H9 (cell line): Measurements from ENCODE around the gene SH3GL2. TPM values are rescaled to one million over a fixed set of nuclear protein-coding genes. Genes with fewer than 3 reads are reported as not detected.

Experiments used
- DNase-seq: peaks from one replicate; pipeline ENCODE4 v3.0.0-alpha.2; 2017
- H2AFZ ChIP-seq: one replicate; pipeline ENCODE4 v1.6.1; 2013; ENCODE audit warnings: mild to moderate bottlenecking, low read length, control low read depth, moderate library complexity
- H2AK5ac ChIP-seq: 2 replicates; pipeline ENCODE4 v1.6.1; 2013; ENCODE audit warnings: low read length, control low read depth, mixed read lengths; ENCODE audit not compliant: insufficient read length
- H2BK120ac ChIP-seq: one replicate; pipeline ENCODE4 v1.6.1; 2013; ENCODE audit warnings: low read depth, mild to moderate bottlenecking, low read length, control low read depth, inconsistent platforms; ENCODE audit not compliant: poor library complexity, severe bottlenecking
- H2BK12ac ChIP-seq: 2 replicates; pipeline ENCODE4 v1.6.1; 2013; ENCODE audit warnings: low read length, control low read depth, mixed read lengths, low read depth; ENCODE audit not compliant: insufficient read length
- H2BK15ac ChIP-seq: 2 replicates; pipeline ENCODE4 v1.6.1; 2013; ENCODE audit warnings: low read depth, low read length, control low read depth
- H2BK20ac ChIP-seq: one replicate; pipeline ENCODE4 v1.6.1; 2013; ENCODE audit warnings: low read depth, mild to moderate bottlenecking, low read length, control low read depth, inconsistent platforms; ENCODE audit not compliant: poor library complexity, severe bottlenecking
- H2BK5ac ChIP-seq: 2 replicates; pipeline ENCODE4 v1.6.1; 2013; ENCODE audit warnings: low read length, control low read depth, mixed read lengths; ENCODE audit not compliant: insufficient read length
- H3K14ac ChIP-seq: 2 replicates; pipeline ENCODE4 v1.6.1; 2013; ENCODE audit warnings: low read length, control low read depth; ENCODE audit not compliant: insufficient read depth
- H3K18ac ChIP-seq: 2 replicates; pipeline ENCODE4 v1.6.1; 2013; ENCODE audit warnings: low read depth, mild to moderate bottlenecking, mixed read lengths, low read length, control low read depth; ENCODE audit not compliant: insufficient read length
- H3K23ac ChIP-seq: 2 replicates; pipeline ENCODE4 v1.6.1; 2013; ENCODE audit warnings: low read length, control low read depth, mixed read lengths, low read depth; ENCODE audit not compliant: insufficient read length
- H3K23me2 ChIP-seq: 2 replicates; pipeline ENCODE4 v1.6.1; 2013; ENCODE audit warnings: low read depth, mild to moderate bottlenecking, mixed read lengths, low read length, control low read depth; ENCODE audit not compliant: insufficient read length, poor library complexity, severe bottlenecking
- H3K27ac ChIP-seq: 2 replicates; pipeline ENCODE4 v1.5.1; 2013; ENCODE audit warnings: low read length, control low read depth, mixed read lengths, low read depth; ENCODE audit not compliant: insufficient read length
- H3K27me3 ChIP-seq: 2 replicates; pipeline ENCODE4 v1.6.1; 2013; ENCODE audit warnings: low read length, control low read depth, inconsistent platforms; ENCODE audit not compliant: insufficient read depth
- H3K4ac ChIP-seq: 2 replicates; pipeline ENCODE4 v1.6.1; 2013; ENCODE audit warnings: low read depth, mild to moderate bottlenecking, control low read depth, inconsistent platforms, low read length, moderate library complexity
- H3K4me1 ChIP-seq: 2 replicates; pipeline ENCODE4 v1.6.1; 2013; ENCODE audit warnings: low read length, control low read depth, inconsistent platforms; ENCODE audit not compliant: insufficient read depth
- H3K4me2 ChIP-seq: 2 replicates; pipeline ENCODE4 v1.6.1; 2013; ENCODE audit warnings: low read length, control low read depth, mixed read lengths; ENCODE audit not compliant: insufficient read length, insufficient read depth
- H3K56ac ChIP-seq: 2 replicates; pipeline ENCODE4 v1.6.1; 2013; ENCODE audit warnings: low read depth, mild to moderate bottlenecking, mixed read lengths, low read length, control low read depth; ENCODE audit not compliant: insufficient read length
- H3K79me1 ChIP-seq: 2 replicates; pipeline ENCODE4 v1.6.1; 2013; ENCODE audit warnings: low read depth, mild to moderate bottlenecking, moderate library complexity, low read length, control low read depth, inconsistent platforms; ENCODE audit not compliant: insufficient read depth, poor library complexity, severe bottlenecking
- H3K79me2 ChIP-seq: 2 replicates; pipeline ENCODE4 v1.6.1; 2013; ENCODE audit warnings: low read length, control low read depth, inconsistent platforms; ENCODE audit not compliant: insufficient read depth
- H3K9ac ChIP-seq: 2 replicates; pipeline ENCODE4 v1.6.1; 2013; ENCODE audit warnings: low read length, control low read depth, mixed read lengths; ENCODE audit not compliant: insufficient read length; ENCODE audit errors: extremely low read depth
- H3K9me3 ChIP-seq: one replicate; pipeline ENCODE4 v1.6.1; 2013; ENCODE audit warnings: low read depth, low read length, inconsistent platforms; ENCODE audit not compliant: control insufficient read depth
- H3T11ph ChIP-seq: one replicate; pipeline ENCODE4 v1.6.1; 2013; ENCODE audit warnings: mild to moderate bottlenecking, low read length, control low read depth, inconsistent platforms
- H4K20me1 ChIP-seq: one replicate; pipeline ENCODE4 v1.6.1; 2013; ENCODE audit not compliant: control insufficient read depth, insufficient read length, insufficient read depth
- H4K5ac ChIP-seq: 2 replicates; pipeline ENCODE4 v1.6.1; 2013; ENCODE audit warnings: low read depth, mild to moderate bottlenecking, mixed read lengths, low read length, control low read depth; ENCODE audit not compliant: insufficient read length
- H4K8ac ChIP-seq: replicated peaks from 2 replicates; pipeline ENCODE4 v1.6.1; 2013; ENCODE audit warnings: low read length, control low read depth, mixed read lengths, low read depth; ENCODE audit not compliant: insufficient read length
- H4K91ac ChIP-seq: 2 replicates; pipeline ENCODE4 v1.6.1; 2013; ENCODE audit warnings: low read depth, mild to moderate bottlenecking, moderate library complexity, mixed read lengths, low read length, control low read depth; ENCODE audit not compliant: insufficient read length
- H3K27ac Mint-ChIP-seq, 3 experiments: 2 replicates in 2 of 3; 3 replicates in 1 of 3; pipeline ENCODE4 v1.8.0; 2020 to 2021; ENCODE audit warnings: mixed read lengths in 3 of 3, mild to moderate bottlenecking in 1 of 3, moderate library complexity in 1 of 3
- H3K27me3 Mint-ChIP-seq: 2 replicates; pipeline ENCODE4 v1.8.0; 2021; ENCODE audit warnings: low read depth, mild to moderate bottlenecking, moderate library complexity, mixed read lengths
- H3K36me3 Mint-ChIP-seq, 3 experiments: 2 replicates in 2 of 3; 3 replicates in 1 of 3; pipeline ENCODE4 v1.8.0; 2020 to 2021; ENCODE audit warnings: low read depth in 3 of 3, mixed read lengths in 3 of 3; ENCODE audit not compliant: insufficient read depth in 1 of 3
- H3K4me1 Mint-ChIP-seq, 2 experiments: 2 replicates each; pipeline ENCODE4 v1.8.0; 2020; ENCODE audit warnings: mixed read lengths in 2 of 2
- H3K4me3 Mint-ChIP-seq, 2 experiments: 2 replicates in 1 of 2; 3 replicates in 1 of 2; pipeline ENCODE4 v1.8.0; 2020 to 2021; ENCODE audit warnings: mild to moderate bottlenecking in 2 of 2, mixed read lengths in 2 of 2, moderate library complexity in 1 of 2
- H3K9me3 Mint-ChIP-seq, 2 experiments: 2 replicates in 1 of 2; 3 replicates in 1 of 2; pipeline ENCODE4 v1.8.0; 2020; ENCODE audit warnings: mild to moderate bottlenecking in 2 of 2, mixed read lengths in 2 of 2, moderate library complexity in 1 of 2
- CTCF ChIP-seq: fragments of 200-600 bp; sonication (generic); conservative IDR thresholded peaks from 3 replicates; pipeline ENCODE4 v1.8.0; 2021; ENCODE audit warnings: antibody characterized with exemption, mild to moderate bottlenecking
- WGBS: extraction: QIAGEN DNeasy Blood & Tissue Kit; methylation state at CpG from one replicate; pipeline ENCODE4 v1.1.7; 2013; ENCODE audit warnings: missing lambda C conversion rate, low lambda C conversion rate, mixed read lengths; ENCODE audit not compliant: insufficient read length; ENCODE audit errors: extremely low coverage; 5-methylcytosine and 5-hydroxymethylcytosine counted together
- total RNA-seq: library from RNA; stranded (reverse); gene quantifications from 2 replicates; pipeline ENCODE4 v1.2.1, GENCODE V29; 2021

Gene SH3GL2
- total RNA-seq, 1 experiment from 2014 or later: 6.5 TPM

DNA sequence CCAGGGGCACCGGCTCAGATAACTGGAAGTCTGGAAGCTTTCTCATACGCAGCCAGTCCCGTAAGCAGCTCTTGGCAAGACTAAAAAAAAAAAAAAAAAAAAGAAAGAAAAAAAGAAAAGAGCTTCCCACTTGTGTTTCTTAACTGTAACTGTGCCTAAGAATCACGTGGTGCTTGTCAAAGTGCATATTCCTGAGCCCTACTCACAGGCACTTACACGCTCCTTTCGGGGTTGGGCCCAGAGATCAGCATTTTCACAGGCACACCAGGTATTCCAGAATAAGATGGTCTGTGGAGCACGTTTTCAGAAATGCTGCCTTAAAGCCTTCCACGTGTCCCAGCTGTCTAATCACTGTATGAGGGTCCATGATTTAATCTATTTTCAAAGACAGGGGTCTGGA lies 22.6 kb upstream of the SH3GL2 start:
- H3K27ac Mint-ChIP-seq: peak overlapping the region in 1 of 3 experiments; percentile 50; a peak in 1 of 7 replicates
- Histone ChIP-seq H3K9me3 (no peaks in the 10 kb centered on the region), H2BK120ac (no peak overlapping the region), H3K79me2 (no peaks in the 10 kb centered on the region), H3K4me2 (no peak overlapping the region), H3K23me2 (no peaks in the 10 kb centered on the region), H3K79me1 (no peaks in the 10 kb centered on the region), H3K27me3 (no peaks in the 10 kb centered on the region), H4K20me1 (no peaks in the 10 kb centered on the region), H2BK5ac (no peak overlapping the region), H3K14ac (no peak overlapping the region), H2BK12ac (no peak overlapping the region), H3K18ac (no peak overlapping the region), H3K56ac (no peak overlapping the region), H2AK5ac (no peak overlapping the region), H4K91ac (no peak overlapping the region), H2AFZ (no peak overlapping the region), H3K23ac (no peak overlapping the region), H2BK20ac (no peak overlapping the region), H3K4me1 (no peaks in the 10 kb centered on the region), H4K8ac (no peak overlapping the region), H3T11ph (no peak overlapping the region), H3K4ac (no peak overlapping the region), H3K9ac (no peak overlapping the region), H2BK15ac (no peak overlapping the region), H3K27ac (no peak overlapping the region), H4K5ac (no peak overlapping the region)
- no peaks in the 10 kb centered on the region; a peak in 1 of 4 replicates for H3K4me1 Mint-ChIP-seq
- no peak overlapping the region for H3K4me3 Mint-ChIP-seq
- DNase-seq: no peak
- H3K36me3 Mint-ChIP-seq: no peaks in the 10 kb centered on the region
- H3K27me3 Mint-ChIP-seq: no peaks in the 10 kb centered on the region
- no peak for TF ChIP-seq CTCF
- H3K9me3 Mint-ChIP-seq: peaks cover 0 to 3% of the 10 kb centered on the region in 2 experiments; a peak in 1 of 5 replicates
- no CpG with 5 or more reads among the region's 8 CpGs for WGBS
